ENCODE data around the gene KIF26A. TPM values are rescaled to one million over a fixed set of nuclear protein-coding genes. Genes with fewer than 3 reads are reported as not detected.

Gene KIF26A
- total RNA-seq, 1 experiment from 2014 or later: 5.5 TPM

DNA sequence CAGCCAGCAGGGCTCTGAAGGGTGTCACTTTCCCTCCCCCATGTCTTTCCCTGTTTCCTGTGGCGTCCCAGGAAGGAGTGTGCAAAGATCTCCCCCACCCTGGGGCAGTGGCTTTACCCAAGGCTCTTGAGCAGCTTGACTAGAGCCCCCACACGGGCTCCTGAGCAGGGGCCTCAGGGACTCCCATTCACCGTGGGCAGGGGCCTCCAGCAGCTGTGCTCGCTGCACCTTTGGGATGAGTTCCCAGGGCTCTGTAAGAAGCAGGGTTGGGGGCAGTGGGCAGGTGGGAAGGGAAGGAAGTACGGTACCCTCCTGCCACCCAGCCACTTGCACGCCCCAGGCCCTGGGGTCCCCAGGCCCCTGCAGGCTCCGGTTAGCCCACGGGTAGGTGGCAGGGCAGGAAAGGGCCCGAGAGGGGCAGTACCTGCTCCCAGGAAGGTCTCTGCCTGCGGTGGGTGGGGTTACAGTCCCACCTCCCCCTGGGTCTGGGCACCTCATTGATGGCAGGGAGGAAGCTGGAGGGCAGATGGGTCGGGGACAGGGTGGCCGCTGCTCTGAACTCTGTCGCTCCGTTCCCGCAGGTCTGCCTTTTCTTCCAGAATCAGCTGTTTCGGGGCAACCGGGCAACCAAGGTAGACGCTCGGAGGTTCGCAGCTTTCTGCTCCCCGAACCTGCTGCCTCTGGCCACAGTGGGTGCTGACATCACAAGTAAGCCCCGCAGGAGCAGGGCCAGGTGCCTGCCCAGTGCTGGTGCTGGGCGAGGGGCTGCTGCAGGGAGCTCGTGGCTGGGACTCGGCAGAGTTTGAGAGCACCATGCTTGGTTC, 39.9 kb upstream of the KIF26A start:
- ChIA-PET CTCF (no interaction called here), POLR2A (no interaction called here)
- Histone ChIP-seq H3K36me3 (ENCODE audit: control insufficient read depth, insufficient read depth, low read length) (no peaks in the 10 kb centered on the region), H3K4me1 (no peaks in the 10 kb centered on the region), H3K9me3 (no peaks in the 10 kb centered on the region), H3K27me3 (replicated peaks; ENCODE audit: control insufficient read depth, insufficient read depth, low read length) (no peaks in the 10 kb centered on the region), H3K4me3 (ENCODE audit: low read depth, low read length) (no peak overlapping the region)
- Mint-ChIP-seq H3K4me1 (ENCODE audit: low read depth, unreplicated experiment) (no peaks in the 10 kb centered on the region), H3K27me3 (ENCODE audit: insufficient read depth, unreplicated experiment) (peaks cover 3% of the 10 kb centered on the region), H3K9me3 (ENCODE audit: unreplicated experiment) (no peaks in the 10 kb centered on the region), H3K27ac (ENCODE audit: unreplicated experiment) (no peak overlapping the region), H3K4me3 (ENCODE audit: unreplicated experiment) (no peak overlapping the region), H3K36me3 (ENCODE audit: insufficient read depth, unreplicated experiment) (peaks cover 6% of the 10 kb centered on the region)
- BruUV-seq (replicated peaks): no TSS peak
- intact Hi-C loops (cut with micrococcal nuclease; ENCODE audit: unreplicated experiment): no loop called here
- no peak for DNase-seq
- TF ChIP-seq, protein P1, sequence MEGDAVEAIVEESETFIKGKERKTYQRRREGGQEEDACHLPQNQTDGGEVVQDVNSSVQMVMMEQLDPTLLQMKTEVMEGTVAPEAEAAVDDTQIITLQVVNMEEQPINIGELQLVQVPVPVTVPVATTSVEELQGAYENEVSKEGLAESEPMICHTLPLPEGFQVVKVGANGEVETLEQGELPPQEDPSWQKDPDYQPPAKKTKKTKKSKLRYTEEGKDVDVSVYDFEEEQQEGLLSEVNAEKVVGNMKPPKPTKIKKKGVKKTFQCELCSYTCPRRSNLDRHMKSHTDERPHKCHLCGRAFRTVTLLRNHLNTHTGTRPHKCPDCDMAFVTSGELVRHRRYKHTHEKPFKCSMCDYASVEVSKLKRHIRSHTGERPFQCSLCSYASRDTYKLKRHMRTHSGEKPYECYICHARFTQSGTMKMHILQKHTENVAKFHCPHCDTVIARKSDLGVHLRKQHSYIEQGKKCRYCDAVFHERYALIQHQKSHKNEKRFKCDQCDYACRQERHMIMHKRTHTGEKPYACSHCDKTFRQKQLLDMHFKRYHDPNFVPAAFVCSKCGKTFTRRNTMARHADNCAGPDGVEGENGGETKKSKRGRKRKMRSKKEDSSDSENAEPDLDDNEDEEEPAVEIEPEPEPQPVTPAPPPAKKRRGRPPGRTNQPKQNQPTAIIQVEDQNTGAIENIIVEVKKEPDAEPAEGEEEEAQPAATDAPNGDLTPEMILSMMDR (IDR thresholded peaks at IDR 0.05; ENCODE audit: insufficient read depth in 1 of 2, low read depth in 1 of 2, low read length in 1 of 2, severe bottlenecking in 1 of 2, unreplicated experiment in 1 of 2): no peak

DNA sequence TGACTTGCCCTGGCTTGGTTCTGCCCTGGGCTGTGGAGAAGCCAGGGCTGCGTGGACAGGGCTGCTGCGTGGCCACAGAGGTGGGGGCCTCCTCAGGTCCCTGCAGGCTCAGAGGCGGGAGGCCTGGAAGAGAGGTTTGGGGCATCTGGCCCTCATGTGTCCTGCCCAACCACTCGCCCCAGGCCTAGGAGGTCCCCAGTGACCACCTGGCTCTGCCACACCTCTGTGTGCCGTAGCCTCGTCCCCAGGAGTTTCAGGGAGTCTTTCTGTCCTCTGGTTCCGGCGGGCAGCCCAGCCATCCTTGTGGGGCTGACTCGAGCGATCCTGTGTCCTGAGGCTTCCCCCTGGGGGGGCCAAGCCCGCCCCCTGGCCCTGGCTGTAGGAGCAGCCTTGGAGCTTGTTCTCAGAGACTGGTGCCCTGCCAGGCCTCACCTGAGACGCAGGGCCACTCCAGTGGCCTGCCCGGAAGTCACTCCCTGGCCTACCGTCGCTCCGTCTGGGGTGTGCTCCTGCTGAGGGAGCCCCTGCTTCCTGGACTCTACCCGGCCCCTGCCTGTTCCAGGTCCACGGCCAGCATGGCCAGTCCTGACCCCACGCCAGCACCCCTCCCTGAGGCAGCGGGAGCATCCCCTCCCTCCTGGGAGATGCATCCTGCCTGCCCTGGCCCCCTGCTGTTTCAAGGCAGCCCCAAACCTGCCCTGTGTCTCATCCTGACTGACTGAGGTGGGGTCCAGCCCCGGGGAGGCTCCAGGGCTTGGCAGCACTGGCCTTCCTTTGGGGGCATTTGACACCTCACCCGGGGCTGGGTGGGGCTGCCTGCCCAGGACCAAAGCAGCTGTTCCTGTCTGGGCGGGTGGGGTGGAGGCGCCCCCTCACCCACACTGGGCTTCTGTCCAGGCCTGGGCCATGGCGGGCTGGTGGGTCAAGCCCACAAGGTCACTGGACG, 39.0 kb upstream of the KIF26A start:
- Histone ChIP-seq H3K4me3 (ENCODE audit: low read depth, low read length) (no peak overlapping the region), H3K4me1 (no peaks in the 10 kb centered on the region), H3K9me3 (no peaks in the 10 kb centered on the region), H3K27me3 (replicated peaks; ENCODE audit: control insufficient read depth, insufficient read depth, low read length) (no peaks in the 10 kb centered on the region), H3K36me3 (ENCODE audit: control insufficient read depth, insufficient read depth, low read length) (no peaks in the 10 kb centered on the region)
- H3K27me3 Mint-ChIP-seq (ENCODE audit: insufficient read depth, unreplicated experiment): peaks cover 3% of the 10 kb centered on the region
- no TSS peak for BruUV-seq (replicated peaks)
- CTCF ChIA-PET: no interaction called here
- no peak overlapping the region for H3K4me3 Mint-ChIP-seq (ENCODE audit: unreplicated experiment)
- no peaks in the 10 kb centered on the region for H3K9me3 Mint-ChIP-seq (ENCODE audit: unreplicated experiment)
- TF ChIP-seq, protein P1 (IDR thresholded peaks at IDR 0.05; ENCODE audit: insufficient read depth in 1 of 2, low read depth in 1 of 2, low read length in 1 of 2, severe bottlenecking in 1 of 2, unreplicated experiment in 1 of 2): no peak
- intact Hi-C loops (cut with micrococcal nuclease; ENCODE audit: unreplicated experiment): no loop called here
- POLR2A ChIA-PET: no interaction called here
- no peak overlapping the region for H3K27ac Mint-ChIP-seq (ENCODE audit: unreplicated experiment)
- no peaks in the 10 kb centered on the region for H3K4me1 Mint-ChIP-seq (ENCODE audit: low read depth, unreplicated experiment)
- no peak for DNase-seq
- peaks cover 6% of the 10 kb centered on the region for H3K36me3 Mint-ChIP-seq (ENCODE audit: insufficient read depth, unreplicated experiment)

DNA sequence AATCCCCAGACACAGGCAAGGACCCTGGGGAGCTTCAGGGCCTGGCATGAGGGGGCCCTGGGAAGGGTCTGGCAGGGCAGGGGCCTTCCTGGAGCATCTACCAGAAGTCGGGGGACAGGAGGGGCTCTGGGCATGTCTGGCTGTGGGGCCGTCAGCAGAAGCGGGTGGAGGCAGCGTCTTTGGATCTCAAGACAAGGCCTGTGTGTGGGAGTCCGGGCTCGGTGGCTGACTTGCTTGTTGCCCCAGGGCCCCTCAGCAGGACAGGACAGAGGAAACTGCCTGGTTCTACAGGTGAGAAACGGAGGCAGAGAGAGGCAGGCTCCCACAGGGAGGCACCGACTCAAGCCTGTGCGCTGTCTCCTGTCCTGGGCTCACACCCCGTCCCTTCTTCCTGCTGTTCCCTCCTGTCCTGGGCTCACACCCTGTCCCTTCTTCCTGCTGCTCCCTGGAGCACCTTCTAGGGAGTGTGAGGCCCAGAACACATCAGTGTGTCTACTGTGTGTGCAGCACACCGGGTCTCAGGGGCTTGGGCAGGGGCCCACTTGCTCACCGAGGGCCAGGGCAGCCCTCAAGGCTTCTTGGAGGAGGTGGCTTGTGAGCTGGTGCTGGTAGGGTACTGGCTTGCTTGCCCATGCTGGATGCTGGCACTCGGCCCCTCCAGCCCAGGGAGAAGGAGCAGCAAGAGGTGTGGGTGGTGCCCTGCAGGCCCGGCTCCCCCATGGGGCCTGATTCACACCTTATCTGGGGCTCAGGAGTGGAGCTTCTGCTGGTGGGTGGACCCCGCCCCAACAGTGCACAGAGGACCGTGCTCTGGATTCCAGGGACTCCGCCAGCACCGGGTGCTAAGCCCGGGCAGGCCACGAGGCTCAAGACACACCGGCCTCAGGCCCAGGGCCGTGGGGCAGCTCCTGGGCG, 38.0 kb upstream of the KIF26A start:
- TF ChIP-seq, protein P1 (IDR thresholded peaks at IDR 0.05; ENCODE audit: insufficient read depth in 1 of 2, low read depth in 1 of 2, low read length in 1 of 2, severe bottlenecking in 1 of 2, unreplicated experiment in 1 of 2): no peak
- Histone ChIP-seq H3K4me3 (ENCODE audit: low read depth, low read length) (no peak overlapping the region), H3K27me3 (replicated peaks; ENCODE audit: control insufficient read depth, insufficient read depth, low read length) (no peaks in the 10 kb centered on the region), H3K9me3 (no peaks in the 10 kb centered on the region), H3K36me3 (ENCODE audit: control insufficient read depth, insufficient read depth, low read length) (no peaks in the 10 kb centered on the region), H3K4me1 (no peaks in the 10 kb centered on the region)
- Mint-ChIP-seq H3K4me3 (ENCODE audit: unreplicated experiment) (no peak overlapping the region), H3K36me3 (ENCODE audit: insufficient read depth, unreplicated experiment) (peaks cover 6% of the 10 kb centered on the region), H3K27ac (ENCODE audit: unreplicated experiment) (no peak overlapping the region), H3K4me1 (ENCODE audit: low read depth, unreplicated experiment) (no peaks in the 10 kb centered on the region), H3K9me3 (ENCODE audit: unreplicated experiment) (no peaks in the 10 kb centered on the region), H3K27me3 (ENCODE audit: insufficient read depth, unreplicated experiment) (peaks cover 3% of the 10 kb centered on the region)
- BruUV-seq (replicated peaks): no TSS peak
- ChIA-PET CTCF (no interaction called here), POLR2A (no interaction called here)
- intact Hi-C loops (cut with micrococcal nuclease; ENCODE audit: unreplicated experiment): no loop called here
- DNase-seq: no peak
